Left colon (tissue), 2 donors: ENCODE results near the gene IL4I1. TPM values are rescaled to one million over a fixed set of nuclear protein-coding genes. Genes with fewer than 3 reads are reported as not detected.

Experiments used
- ATAC-seq: fragments of 200-7000 bp; cut with Tn5 transposase; one replicate; pipeline ENCODE4 v1.9.1; 2020; ENCODE audit warnings: mild to moderate bottlenecking, moderate library complexity
- DNase-seq, 2 donors: peaks; one replicate each; pipeline ENCODE4 v3.0.0-alpha.2; 2020
- intact Hi-C, 2 donors: fragments of 100-400 bp; cut with DNase I in 1 of 2; cut with micrococcal nuclease in 1 of 2; formaldehyde crosslinking; loops; one replicate each; pipeline versions ENCODE4 v1.11.2 to v1.14.0; 2022; cut with DNase I, micrococcal nuclease
- microRNA-seq, 2 donors: library from miRNA; unstranded; fragments of <30 nt; microRNA quantifications; one replicate each; pipeline versions ENCODE4 v1.1.0 to v1.2.0, GENCODE V29; 2020
- total RNA-seq, 2 donors: library from RNA; stranded (reverse); fragmentation: NEBNext Ultra II Directional; extraction: Animal tissue kit (Norgen Biotek cat#: 25700); gene quantifications; one replicate each; pipeline ENCODE4 v1.2.1, GENCODE V29; 2021
- donor health status: DM: no; HTN: no; CAD: no.
- donor health status: DM: yes; HTN: yes; CAD: no.

Gene IL4I1
- total RNA-seq, 2 donors from 2014 or later: 0.67 to 1.3 TPM

DNA sequence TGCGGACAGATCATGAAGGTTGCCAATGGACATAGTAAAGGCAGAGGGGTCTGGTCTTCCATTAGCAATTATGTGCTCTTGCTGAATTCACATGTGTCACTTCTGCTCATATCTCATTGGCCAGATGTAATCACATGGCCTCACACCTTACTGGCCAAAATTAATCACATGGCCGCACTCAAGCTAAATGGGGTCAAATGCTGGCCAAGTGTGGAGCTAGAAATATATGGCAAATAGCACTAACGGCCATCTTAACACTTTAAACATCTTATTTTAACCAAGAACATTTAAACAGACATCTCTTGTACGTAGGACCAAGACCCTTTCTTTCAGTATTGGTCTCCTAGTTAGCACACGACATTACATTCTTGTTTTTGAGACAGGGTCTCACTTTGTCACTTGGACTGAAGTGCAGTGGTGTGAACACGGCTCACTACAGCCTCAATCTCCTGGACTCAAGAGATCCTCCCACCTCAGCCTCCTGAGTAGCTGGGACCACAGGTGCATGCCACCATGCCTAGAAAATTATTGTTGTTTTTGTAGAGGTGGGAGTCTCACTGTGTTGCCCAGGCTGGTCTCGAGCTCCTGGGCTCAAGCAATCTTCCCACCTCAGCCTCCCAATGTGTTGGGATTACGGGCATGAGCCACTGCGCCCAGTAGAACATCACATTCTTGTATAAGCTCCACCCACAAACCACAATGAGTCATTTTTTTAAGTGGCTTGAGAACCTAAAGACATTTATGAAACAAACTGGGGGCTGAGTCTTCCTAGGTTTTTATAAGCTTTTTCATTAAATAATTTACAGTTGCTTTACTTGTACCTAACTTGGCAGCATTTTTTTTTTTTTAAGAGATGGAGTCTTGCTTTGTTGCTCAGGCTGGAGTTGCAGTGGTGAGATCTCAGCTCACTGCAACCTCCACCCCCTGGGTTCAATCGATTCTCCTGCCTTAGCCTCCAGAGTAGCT, 48.7 kb downstream of the IL4I1 start:
- intact Hi-C loops: no loop called here

DNA sequence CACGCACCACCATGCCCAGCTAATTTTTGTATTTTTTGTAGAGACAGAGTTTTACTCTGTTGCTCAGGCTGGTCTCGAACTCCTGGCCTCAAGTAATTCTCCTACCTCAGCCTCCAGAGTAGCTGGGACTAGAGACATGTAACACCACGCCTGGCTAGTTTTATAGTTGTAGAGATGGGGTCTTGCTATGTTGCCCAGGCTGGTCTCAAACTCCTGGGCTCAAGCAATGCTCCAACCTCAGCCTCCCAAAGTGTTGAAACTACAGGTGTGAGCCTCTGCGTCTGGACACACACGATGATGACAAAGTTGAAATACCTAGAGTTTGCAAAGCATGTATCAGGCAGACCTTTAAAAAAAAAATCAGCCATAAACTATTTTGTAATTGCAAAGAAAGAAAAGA, 50.3 kb downstream of the IL4I1 start:
- intact Hi-C loops: no loop called here
- DNase-seq (no peak), ATAC-seq (no peak)

More for the DNA sequence above, 48.7 kb downstream of the IL4I1 start:
- no peak for DNase-seq
- no peak for ATAC-seq

DNA sequence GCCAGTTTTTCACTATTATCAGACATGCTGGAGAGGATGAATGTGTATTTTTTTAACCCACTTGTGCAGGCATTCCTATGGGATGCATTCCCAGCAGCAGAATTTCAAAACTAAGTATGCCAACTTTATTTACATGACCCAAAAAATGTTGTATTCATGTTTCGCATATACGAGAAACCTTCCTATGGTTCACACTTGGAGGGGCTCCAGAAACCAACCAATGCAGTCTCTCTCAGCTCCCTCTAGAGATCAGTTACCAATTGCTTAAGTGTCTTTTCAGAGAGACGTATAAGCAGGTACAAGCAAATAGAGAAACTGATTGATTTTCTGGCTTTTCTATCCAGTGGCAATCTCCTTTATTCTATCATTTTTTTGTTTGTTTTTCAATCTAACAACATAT, 51.3 kb downstream of the IL4I1 start:
- no peak for DNase-seq
- ATAC-seq: no peak
- intact Hi-C loops: no loop called here

DNA sequence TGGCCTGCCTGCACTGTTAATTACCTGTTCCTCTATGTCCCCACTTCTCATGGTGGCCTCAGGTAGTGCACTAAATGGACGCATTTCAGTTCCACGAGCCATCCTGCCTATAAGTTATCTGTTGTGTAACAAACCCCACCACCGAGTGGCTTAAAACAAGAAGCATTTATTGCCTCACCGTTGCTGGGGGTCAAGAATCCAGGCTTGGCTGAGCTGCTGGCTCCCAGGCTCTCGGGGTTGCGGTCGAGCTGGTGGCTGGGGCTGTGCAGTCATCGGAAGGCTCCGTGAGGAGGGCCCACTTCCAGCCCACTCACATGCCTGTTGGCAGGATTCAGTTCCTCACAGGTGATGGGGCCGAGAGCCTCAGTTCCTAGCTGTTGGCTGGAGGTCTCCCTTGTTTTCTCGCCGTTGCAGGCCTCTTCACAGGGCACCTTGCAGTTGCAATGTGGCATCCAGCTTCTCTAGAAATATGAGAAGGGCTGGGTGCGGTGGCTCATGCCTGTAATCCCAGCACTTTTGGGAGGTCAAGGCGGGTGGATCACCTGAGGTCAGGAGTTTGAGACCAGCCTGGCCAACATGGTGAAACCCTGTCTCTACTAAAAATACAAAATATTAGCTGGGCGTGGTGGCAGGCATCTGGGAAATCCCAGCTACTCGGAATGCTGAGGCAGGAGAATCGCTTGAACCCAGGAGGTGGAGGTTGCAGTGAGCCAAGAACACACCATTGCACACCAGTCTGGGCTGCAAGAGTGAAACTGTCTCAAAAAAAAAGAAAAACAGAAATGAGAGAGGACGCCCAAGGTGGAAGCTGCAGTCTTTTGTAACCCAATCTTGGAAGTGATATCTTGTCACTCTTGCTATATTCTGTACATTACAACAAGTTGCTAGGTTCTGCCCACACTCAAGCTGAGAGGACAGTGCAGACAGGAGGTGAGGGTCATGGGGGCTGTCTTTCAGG, 52.3 kb downstream of the IL4I1 start:
- DNase-seq: no peak
- intact Hi-C loops: no loop called here
- ATAC-seq: no peak

DNA sequence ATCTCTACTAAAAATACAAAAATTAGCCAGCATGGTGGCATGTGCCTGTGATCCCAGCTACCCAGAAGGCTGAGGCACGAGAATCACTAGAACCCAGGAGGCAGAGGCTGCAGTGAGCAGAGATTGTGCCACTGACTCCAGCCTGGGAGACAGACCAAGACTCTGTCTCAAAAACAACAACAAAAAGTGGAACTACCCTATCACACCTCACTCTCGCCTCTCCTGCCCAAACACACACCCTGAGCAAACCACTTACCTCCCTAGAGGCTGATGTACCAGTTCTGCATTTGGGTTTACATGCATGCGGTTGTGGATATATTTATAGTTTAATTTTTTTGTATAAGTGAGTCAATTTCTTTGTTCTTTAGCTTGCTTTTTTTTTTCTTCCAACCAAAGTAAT, 53.4 kb downstream of the IL4I1 start:
- no peak for DNase-seq
- intact Hi-C loops: no loop called here
- no peak for ATAC-seq

DNA sequence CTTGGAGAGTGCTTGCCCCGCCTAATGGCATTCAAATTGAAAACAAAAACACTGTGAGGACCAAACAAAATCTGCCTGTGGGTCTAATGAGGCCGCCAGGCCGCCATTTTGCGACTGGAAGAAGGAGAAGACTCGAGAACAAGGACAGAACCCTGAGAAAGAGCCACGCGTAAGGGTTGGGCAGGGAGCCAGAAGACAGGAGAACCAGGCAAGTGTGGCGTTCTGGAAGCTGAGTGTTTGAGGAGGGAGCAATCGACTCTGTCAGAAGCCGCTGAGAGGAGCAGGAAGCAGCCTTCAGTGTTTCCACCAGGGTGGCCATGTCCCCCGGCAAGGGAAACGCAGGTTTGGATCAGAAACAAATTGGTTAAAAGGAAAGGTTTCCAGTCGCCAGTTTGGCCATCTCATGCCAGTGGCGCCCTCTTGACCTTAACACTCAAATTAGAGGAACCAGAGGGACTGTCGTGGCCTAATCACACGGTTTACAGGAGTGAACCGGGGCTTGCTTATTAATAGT, 55.9 kb downstream of the IL4I1 start:
- ATAC-seq (no peak), DNase-seq (no peak)
- intact Hi-C loops: no loop called here

DNA sequence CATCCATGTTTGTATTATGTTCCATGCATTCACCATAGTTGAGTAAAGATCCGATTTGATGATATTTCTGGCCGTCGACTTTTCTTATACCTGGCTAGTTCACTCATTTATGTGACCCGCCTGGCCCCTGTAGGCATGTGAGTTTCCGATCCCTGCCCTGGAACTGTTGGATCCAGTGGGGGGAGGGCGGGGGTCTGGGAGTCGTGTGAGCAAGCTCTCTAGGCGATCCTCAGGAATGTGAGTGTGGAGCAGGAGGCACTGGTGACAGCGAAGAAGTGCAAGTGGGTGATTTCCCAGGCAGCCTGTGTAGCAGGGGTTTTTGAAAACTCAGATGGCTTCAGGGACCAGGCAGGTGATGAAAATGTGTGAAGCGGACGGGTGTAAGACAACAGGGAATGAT, 56.4 kb downstream of the IL4I1 start:
- intact Hi-C loops: no loop called here
- no peak for ATAC-seq
- DNase-seq: no peak

DNA sequence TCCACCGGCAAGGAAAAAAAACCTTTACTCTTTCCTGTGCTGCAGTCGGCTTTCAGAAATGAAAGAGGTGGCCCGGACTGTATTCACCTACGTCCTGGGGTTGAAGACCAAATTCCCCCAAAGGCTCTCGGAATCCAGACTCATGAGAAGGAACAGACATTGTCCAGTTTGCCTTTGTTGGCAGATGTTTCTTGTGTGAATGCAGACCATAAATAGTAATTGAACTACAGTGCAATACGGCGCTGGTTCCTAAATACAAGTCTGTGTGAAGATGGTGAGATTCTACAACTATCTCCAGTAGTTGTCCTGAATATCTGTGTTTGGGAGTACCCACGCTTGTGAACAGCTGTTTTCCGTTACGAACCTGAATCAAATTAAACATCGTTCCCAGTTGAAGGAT, 57.0 kb downstream of the IL4I1 start:
- ATAC-seq (no peak), DNase-seq (no peak)
- intact Hi-C loops: no loop called here

Small RNA genes lying within 50 kb of the gene (microRNA-seq; reads per million reads assigned to microRNA genes)
- gene MIR4749: 0.53 to 10.9 reads per million in 2 donors
- gene MIR4750: 0 to 1.6 reads per million in 2 donors

Other genes starting within 250 kb of the IL4I1 start
- gene IRF3, start 231.0 kb downstream of the IL4I1 start, total RNA-seq: 10 to 100 TPM; 69.0 to 83.1 TPM
- 10 to 100 TPM; 13.8 to 14.9 TPM for gene BCL2L12, start 231.0 kb downstream of the IL4I1 start, total RNA-seq
- 10 to 100 TPM; 66.7 to 83.9 TPM for gene PRMT1, start 219.6 kb downstream of the IL4I1 start, total RNA-seq
- gene ADM5, start 207.3 kb downstream of the IL4I1 start, total RNA-seq: 1 to 10 TPM in 1 of 2 donors, under 1 TPM in 1; 0.98 to 1.1 TPM
- gene CPT1C, start 205.8 kb downstream of the IL4I1 start, total RNA-seq: 1 to 10 TPM; 1.5 to 2.0 TPM
- under 1 TPM; 0.21 to 0.22 TPM for gene TSKS, start 133.6 kb downstream of the IL4I1 start, total RNA-seq
- 10 to 100 TPM; 71.2 to 72.9 TPM for gene AP2A1, start 129.9 kb downstream of the IL4I1 start, total RNA-seq
- 1 to 10 TPM; 7.6 to 10.0 TPM for gene FUZ, start 83.6 kb downstream of the IL4I1 start, total RNA-seq
- gene MED25, start 78.6 kb downstream of the IL4I1 start, total RNA-seq: 10 to 100 TPM; 52.6 to 52.8 TPM
- gene PTOV1, start 45.7 kb downstream of the IL4I1 start, total RNA-seq: 10 to 100 TPM; 95.3 to 95.5 TPM
- 10 to 100 TPM; 62.3 to 76.7 TPM for gene PNKP, start 29.3 kb downstream of the IL4I1 start, total RNA-seq
- 10 to 100 TPM; 30.3 to 43.3 TPM for gene AKT1S1, start 19.5 kb downstream of the IL4I1 start, total RNA-seq
- 10 to 100 TPM; 32.8 to 36.4 TPM for gene TBC1D17, start 19.2 kb downstream of the IL4I1 start, total RNA-seq
- 10 to 100 TPM; 13.2 to 16.7 TPM for gene ATF5, start 32.3 kb upstream of the IL4I1 start, total RNA-seq
- gene NUP62, start 32.6 kb upstream of the IL4I1 start, total RNA-seq: 10 to 100 TPM; 31.5 to 37.1 TPM
- under 1 TPM; 0.40 to 0.75 TPM for gene SIGLEC11, start 64.3 kb upstream of the IL4I1 start, total RNA-seq
- gene VRK3, start 128.5 kb upstream of the IL4I1 start, total RNA-seq: 10 to 100 TPM; 48.2 to 55.3 TPM
- gene ZNF473, start 129.1 kb upstream of the IL4I1 start, total RNA-seq: 1 to 10 TPM; 4.9 to 5.9 TPM